Muscle of leg (tissue), 11 donors: Measurements from ENCODE around the gene TTC34. TPM values are rescaled to one million over a fixed set of nuclear protein-coding genes. Genes with fewer than 3 reads are reported as not detected.
"Not testable (repeated sequence)": the region's sequence is repeated elsewhere in the genome, so short reads cannot be mapped to it uniquely, and the experiment has no call there.

Experiments
- DNase-seq: peaks from one replicate; pipeline ENCODE4 v3.0.0; 2013
- H3K27ac ChIP-seq: one replicate; pipeline ENCODE4 v1.5.1; 2013; ENCODE audit warnings: mild to moderate bottlenecking, low read length, control low read depth
- H3K27me3 ChIP-seq: one replicate; pipeline ENCODE4 v1.6.1; 2013; ENCODE audit warnings: low read length; ENCODE audit not compliant: control insufficient read depth, insufficient read depth
- H3K36me3 ChIP-seq: one replicate; pipeline ENCODE4 v1.6.1; 2013; ENCODE audit warnings: low read length; ENCODE audit not compliant: control insufficient read depth, insufficient read depth
- H3K4me1 ChIP-seq: one replicate; pipeline ENCODE4 v1.6.1; 2013; ENCODE audit warnings: low read length; ENCODE audit not compliant: control insufficient read depth, insufficient read depth
- H3K4me3 ChIP-seq: one replicate; pipeline ENCODE4 v1.5.1; 2013; ENCODE audit warnings: low read length, control low read depth
- H3K9me3 ChIP-seq: replicated peaks from 2 replicates; pipeline ENCODE4 v1.6.1; 2013; ENCODE audit warnings: low read depth, low read length; ENCODE audit not compliant: control insufficient read depth
- WGBS: methylation state at CpG from one replicate; pipeline ENCODE4 v1.1.5; 2013; ENCODE audit warnings: missing lambda C conversion rate; ENCODE audit not compliant: insufficient coverage; 5-methylcytosine and 5-hydroxymethylcytosine counted together
- polyA plus RNA-seq, 8 donors: library from polyadenylated mRNA; unstranded; fragments of 120-200 nt; gene quantifications; one replicate each; pipeline versions ENCODE4 v1.2.1 to v1.2.3, GENCODE V29; 2013; ENCODE audit warnings: inconsistent platforms in 1 of 8, low replicate concordance in 1 of 8; ENCODE audit not compliant: insufficient read length in 8 of 8, insufficient read depth in 1 of 8
- total RNA-seq: library from RNA; stranded (reverse); fragments of 120-200 nt; gene quantifications from one replicate; pipeline ENCODE4 v1.2.4, GENCODE V29; 2013

Gene TTC34
- total and polyA plus RNA-seq, 9 donors: 0.07 to 0.50 (median 0.22) TPM

DNA sequence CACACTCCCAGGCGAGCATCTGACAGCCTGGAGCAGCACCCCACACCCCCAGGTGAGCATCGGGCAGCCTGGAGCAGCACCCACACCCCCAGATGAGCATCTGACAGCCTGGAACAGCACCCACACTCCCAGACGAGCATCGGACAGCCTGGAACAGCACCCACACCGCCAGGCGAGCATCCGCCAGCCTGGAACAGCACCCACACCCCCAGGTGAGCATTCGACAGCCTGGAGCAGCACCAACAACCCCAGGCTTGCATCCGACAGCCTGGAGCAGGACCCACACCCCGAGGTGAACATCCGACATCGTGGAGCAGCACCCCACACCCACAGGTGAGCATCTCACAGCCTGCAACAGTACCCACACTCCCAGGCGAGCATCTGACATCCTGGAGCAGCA lies 42.1 kb downstream of the TTC34 start:
- H3K4me1 ChIP-seq, H3K4me3 ChIP-seq, H3K36me3 ChIP-seq, DNase-seq, H3K27ac ChIP-seq, H3K27me3 ChIP-seq, H3K9me3 ChIP-seq: not testable (repeated sequence)
- WGBS: 71% methylated on average over 4 of the region's 13 CpGs

DNA sequence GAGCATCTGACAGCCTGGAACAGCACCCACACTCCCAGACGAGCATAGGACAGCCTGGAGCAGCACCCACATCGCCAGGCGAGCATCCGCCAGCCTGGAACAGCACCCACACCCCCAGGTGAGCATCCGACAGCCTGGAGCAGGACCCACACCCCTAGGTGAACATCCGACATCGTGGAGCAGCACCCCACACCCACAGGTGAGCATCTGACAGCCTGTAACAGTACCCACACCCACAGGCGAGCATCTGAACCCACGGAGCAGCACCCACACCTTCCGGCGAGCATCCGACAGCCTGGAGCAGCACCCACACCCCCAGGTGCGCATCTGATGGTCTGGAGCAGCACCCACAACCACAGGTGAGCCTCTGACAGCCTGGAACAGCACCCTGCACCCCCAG lies 44.0 kb downstream of the TTC34 start:
- not testable (repeated sequence) for H3K36me3 ChIP-seq, H3K27ac ChIP-seq, H3K9me3 ChIP-seq, H3K4me3 ChIP-seq, H3K27me3 ChIP-seq, DNase-seq, H3K4me1 ChIP-seq
- 58% methylated on average over 3 of the region's 13 CpGs for WGBS

DNA sequence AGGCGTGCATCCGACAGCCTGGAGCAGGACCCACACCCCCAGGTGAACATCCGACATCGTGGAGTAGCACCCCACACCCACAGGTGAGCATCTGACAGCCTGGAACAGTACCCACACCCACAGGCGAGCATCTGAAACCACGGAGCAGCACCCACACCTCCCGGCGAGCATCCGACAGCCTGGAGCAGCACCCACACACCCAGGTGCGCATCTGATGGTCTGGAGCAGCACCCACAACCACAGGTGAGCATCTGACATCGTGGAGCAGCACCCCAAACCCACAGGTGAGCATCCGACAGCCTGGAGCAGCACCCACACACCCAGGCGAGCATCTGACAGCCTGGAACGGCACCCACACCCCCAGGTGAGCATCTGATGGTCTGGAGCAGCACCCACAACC lies 46.1 kb downstream of the TTC34 start:
- WGBS: no CpG with 5 or more reads among the region's 14 CpGs
- not testable (repeated sequence) for DNase-seq

DNA sequence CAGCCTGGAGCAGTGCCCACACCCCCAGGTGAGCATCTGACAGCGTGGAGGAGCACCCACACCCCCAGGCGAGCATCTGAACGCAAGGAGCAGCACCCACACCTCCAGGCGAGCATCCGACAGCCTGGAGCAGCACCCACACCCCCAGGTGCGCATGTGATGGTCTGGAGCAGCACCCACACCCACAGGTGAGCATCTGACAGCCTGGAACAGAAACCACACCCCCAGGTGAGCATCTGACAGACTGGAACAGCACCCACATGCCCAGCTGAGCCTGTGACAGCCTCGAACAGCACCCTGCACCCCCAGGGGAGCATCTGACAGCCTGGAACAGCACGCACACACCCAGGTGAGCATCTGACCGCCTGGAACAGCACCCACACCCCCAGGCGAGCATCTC lies 46.9 kb downstream of the TTC34 start:
- not testable (repeated sequence) for H3K9me3 ChIP-seq, H3K4me1 ChIP-seq, H3K36me3 ChIP-seq, H3K4me3 ChIP-seq, DNase-seq, H3K27me3 ChIP-seq, H3K27ac ChIP-seq
- no CpG with 5 or more reads among the region's 10 CpGs for WGBS

More for the DNA sequence above, 46.1 kb downstream of the TTC34 start:
- not testable (repeated sequence) for H3K36me3 ChIP-seq, H3K27me3 ChIP-seq, H3K4me1 ChIP-seq, H3K9me3 ChIP-seq, H3K27ac ChIP-seq, H3K4me3 ChIP-seq

DNA sequence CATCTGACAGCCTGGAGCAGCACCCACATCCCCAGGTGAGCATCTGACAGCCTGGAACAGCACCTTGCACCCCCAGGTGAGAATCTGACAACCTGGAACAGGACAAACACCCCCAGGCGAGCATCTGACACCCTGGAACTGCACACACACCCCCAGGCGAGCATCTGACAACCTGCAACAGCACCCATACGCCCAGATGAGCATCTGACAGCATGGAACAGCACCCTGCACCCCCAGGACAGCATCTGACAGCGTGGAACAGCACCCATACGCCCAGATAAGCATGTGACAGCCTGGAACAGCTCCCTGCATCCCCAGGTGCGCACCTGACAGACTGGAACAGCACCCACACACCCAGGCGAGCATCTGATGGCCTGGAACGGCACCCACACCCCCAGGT lies 49.0 kb downstream of the TTC34 start:
- H3K9me3 ChIP-seq, DNase-seq, H3K4me3 ChIP-seq, H3K27ac ChIP-seq, H3K4me1 ChIP-seq, H3K27me3 ChIP-seq, H3K36me3 ChIP-seq: not testable (repeated sequence)
- 14% methylated on average over 2 of the region's 8 CpGs for WGBS

DNA sequence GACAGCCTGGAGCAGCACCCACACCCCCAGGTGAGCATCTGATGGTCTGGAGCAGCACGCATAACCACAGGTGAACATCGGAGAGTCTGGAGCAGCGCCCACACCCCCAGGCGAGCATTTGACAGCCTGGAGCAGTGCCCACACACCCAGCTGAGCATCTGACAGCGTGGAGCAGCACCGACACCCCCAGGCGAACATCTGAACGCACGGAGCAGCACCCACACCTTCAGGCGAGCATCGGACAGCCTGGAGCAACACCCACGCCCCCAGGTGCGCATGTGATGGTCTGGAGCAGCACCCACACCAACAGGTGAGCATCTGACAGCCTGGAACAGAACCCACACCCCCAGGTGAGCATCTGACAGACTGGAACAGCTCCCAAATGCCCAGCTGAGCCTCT lies 49.6 kb downstream of the TTC34 start:
- H3K36me3 ChIP-seq, H3K27ac ChIP-seq, H3K27me3 ChIP-seq, H3K9me3 ChIP-seq, H3K4me3 ChIP-seq, DNase-seq, H3K4me1 ChIP-seq: not testable (repeated sequence)
- 87% methylated on average over 3 of the region's 13 CpGs for WGBS

DNA sequence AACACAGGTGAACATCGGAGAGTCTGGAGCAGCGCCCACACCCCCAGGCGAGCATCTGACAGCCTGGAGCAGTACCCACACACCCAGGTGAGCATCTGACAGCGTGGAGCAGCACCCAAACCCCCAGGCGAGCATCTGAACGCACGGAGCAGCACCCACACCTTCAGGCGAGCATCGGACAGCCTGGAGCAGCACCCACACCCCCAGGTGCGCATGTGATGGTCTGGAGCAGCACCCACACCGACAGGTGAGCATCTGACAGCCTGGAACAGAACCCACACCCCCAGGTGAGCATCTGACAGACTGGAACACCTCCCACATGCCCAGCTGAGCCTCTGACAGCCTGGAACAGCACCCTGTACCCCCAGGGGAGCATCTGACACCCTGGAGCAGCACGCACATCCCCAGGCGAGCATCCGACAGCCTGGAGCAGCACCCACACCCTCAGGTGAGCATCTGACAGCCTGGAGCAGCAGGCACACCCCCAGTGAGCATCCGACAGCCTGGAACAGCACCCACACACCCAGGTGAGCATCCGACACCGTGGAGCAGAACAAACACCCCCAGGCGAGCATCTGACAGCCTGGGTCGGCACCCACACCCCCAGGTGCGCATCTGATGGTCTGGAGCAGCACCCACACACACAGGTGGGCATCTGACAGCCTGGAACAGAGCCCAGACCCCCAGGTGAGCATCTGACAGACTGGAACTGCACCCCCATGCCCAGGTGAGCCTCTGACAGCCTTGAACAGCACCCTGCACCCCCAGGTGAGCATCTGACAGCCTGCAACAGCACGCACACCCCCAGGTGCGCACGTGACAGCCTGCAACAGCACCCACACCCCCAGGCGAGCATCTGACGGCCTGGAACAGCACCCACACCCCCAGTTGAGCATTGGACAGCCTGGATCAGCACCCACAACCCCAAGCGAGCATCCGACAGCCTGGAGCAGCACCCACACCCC lies 50.4 kb downstream of the TTC34 start:
- H3K4me3 ChIP-seq, H3K4me1 ChIP-seq, H3K36me3 ChIP-seq, H3K27ac ChIP-seq, DNase-seq, H3K9me3 ChIP-seq, H3K27me3 ChIP-seq: not testable (repeated sequence)
- WGBS: 49% methylated on average over 10 of the region's 27 CpGs

DNA sequence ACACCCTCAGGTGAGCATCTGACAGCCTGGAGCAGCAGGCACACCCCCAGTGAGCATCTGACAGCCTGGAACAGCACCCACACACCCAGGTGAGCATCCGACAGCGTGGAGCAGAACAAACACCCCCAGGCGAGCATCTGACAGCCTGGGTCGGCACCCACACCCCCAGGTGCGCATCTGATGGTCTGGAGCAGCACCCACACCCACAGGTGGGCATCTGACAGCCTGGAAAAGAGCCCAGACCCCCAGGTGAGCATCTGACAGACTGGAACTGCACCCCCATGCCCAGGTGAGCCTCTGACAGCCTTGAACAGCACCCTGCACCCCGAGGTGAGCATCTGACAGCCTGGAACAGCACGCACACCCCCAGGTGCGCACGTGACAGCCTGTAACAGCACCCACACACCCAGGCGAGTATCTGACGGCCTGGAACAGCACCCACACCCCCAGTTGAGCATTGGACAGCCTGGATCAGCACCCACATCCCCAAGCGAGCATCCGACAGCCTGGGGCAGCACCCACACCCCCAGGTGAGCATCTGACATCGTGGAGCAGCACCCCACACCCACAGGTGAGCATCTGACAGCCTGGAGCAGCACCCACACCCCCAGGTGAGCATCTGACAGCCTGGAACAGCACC lies 51.3 kb downstream of the TTC34 start:
- not testable (repeated sequence) for H3K27me3 ChIP-seq, DNase-seq
- WGBS: 46% methylated on average over 8 of the region's 14 CpGs

DNA sequence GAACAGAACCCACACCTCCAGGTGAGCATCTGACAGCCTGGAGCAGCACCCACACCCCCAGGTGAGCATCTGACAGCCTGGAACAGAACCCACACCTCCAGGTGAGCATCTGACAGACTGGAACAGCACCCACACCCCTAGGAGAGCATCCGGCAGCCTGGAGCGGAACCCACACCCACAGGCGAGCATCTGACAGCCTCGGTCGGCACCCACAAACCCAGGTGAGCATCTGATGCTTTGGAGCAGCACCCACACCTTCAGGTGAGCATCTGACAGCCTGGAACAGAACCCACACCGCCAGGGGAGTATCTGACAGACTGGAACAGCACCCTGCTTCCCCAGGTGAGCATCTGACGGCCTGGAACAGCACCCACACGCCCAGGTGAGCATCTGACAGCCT lies 52.9 kb downstream of the TTC34 start:
- DNase-seq, H3K36me3 ChIP-seq, H3K27me3 ChIP-seq, H3K4me1 ChIP-seq, H3K27ac ChIP-seq, H3K4me3 ChIP-seq, H3K9me3 ChIP-seq: not testable (repeated sequence)
- WGBS: 55% methylated on average over 7 of the region's 8 CpGs

More for the DNA sequence above, 51.3 kb downstream of the TTC34 start:
- not testable (repeated sequence) for H3K27ac ChIP-seq, H3K4me3 ChIP-seq, H3K4me1 ChIP-seq, H3K36me3 ChIP-seq, H3K9me3 ChIP-seq

DNA sequence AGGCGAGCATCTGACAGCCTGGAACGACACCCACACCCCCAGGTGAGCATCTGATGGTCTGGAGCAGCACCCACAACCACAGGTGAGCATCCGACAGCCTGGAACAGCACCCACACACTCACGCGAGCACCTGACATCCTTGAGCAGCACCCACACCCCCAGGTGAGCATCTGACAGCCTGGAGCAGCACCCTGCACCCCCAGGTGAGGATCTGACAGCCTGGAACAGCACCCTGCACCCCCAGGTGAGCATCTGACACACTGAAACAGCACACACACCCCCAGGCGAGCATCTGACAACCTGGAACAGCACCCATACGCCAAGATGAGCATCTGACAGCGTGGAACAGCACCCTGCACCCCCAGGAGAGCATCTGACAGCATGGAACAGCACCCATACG lies 106.7 kb downstream of the TTC34 start:
- not testable (repeated sequence) for H3K36me3 ChIP-seq, DNase-seq, H3K9me3 ChIP-seq, H3K27me3 ChIP-seq, H3K4me1 ChIP-seq, H3K4me3 ChIP-seq, H3K27ac ChIP-seq
- WGBS: 50% methylated on average over 2 of the region's 9 CpGs
